Medulla oblongata (tissue), 1 donor: Measurements from ENCODE around the gene SENP3.
A peak's percentile ranks its signal among the peaks of the same experiment; 100 is the strongest.
"Not testable (repeated sequence)": the region's sequence is repeated elsewhere in the genome, so short reads cannot be mapped to it uniquely, and the experiment has no call there.

Source experiments
- DNase-seq: peaks from one replicate; pipeline ENCODE4 v3.0.0-alpha.2; 2015; ENCODE audit errors: extremely low spot score

SENP3 gene

DNA sequence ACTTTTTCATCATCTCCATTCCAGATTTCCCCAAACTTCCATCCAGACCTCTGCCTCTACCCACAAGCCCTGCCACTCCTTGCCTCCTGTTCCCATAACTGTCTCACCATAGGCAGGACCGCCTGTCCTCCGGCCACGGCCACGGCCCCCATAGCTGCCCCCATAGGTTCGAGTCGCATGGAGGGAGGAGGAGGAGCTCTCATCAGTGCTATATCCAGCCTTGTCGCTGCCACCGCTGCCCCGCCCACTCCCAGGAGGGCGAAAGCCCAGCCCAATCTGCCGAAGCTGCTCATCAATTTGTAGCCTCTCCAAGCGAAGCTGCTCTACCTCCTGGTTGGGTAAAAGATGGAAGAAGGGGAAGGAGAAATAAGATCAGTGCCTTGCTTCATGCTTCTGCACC, 31.6 kb downstream of the SENP3 start:
- no peak for DNase-seq

DNA sequence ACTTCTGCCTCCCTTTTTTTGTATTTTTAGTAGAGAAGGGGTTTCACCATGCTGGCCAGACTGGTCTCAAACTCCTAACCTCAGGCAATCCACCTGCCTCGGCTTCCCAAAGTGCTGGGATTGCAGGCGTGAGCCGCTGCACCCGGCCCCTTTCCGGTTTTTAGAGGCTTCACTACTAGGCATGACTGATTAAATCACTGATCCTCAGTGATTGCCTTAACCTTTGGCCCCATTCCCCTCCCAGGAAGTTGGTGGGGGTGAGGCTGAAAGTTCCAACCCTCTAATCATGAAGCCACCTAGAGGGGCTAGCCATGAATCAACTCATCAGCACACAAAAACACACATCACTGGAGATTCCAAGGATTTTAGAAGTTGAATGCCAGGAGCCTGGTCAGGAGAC, 35.8 kb downstream of the SENP3 start:
- DNase-seq: not testable (repeated sequence)

DNA sequence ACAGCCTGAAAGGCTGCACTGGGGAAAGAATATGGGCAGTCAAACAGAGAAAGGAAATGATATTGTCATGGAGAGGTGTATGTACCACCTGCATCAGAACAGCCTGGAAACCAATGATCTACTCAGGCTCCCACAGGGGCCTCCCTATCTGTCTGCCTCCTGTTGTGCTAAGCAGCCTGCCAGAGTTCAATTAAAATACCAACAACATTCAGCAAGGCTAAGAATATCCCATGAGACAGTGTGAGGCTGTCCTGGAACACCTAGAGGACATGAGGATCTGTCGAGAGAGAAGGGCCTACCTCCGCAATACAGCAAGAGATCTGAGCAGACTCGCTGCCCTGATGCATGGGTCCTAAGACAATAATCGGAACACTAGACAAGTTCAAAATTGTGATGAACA, 44.6 kb downstream of the SENP3 start:
- no peak for DNase-seq

DNA sequence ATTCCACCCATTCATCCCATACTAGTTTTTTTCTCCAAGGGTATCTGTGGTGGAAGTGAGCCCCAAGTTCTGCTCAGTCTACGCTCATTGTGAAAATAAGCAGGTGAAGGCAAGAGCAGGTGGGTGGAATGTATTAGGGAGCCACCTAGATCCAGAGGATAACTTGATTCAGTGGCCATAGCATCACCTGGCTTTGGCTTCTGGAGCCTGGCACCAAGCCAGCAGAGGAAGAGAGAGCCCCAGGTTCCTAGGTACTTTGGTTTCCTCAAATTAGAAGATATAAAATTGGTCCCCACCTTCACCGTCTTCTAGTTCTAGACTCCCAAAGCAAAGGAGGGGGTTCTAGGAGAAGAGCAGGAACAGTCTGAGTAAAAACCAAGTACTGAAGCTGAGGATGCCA, 48.9 kb downstream of the SENP3 start:
- no peak for DNase-seq

DNA sequence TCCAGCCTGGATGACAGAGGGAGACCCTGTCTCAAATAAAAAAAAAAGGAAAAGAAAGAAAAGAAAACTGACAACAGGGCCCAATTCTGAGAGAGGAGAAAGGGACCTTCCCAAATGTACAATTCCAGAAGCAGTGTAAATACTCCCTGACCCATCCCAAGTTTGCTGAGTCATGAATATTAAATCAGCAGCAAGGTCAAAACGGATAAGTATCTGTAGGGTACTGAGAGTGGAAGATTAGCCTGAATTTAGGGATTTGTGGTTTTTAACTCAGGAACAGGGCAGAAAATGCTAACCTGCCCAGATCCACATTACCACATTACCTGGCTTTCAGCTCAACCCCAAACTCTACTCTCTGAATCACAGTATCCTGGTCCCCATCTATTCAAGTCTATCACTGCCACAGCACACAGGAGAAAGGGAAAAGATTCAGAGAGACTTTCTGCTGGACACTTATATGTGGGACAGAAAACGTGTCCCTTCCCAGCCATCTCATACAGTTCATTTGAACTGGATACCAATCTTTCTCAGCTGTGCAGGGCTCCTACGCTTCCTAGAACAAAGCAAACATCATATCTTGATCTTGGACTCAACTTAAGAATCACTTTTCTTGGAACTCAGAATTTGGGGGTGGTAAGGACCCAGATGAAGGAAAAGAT, 50.0 kb downstream of the SENP3 start:
- DNase-seq: no peak

DNA sequence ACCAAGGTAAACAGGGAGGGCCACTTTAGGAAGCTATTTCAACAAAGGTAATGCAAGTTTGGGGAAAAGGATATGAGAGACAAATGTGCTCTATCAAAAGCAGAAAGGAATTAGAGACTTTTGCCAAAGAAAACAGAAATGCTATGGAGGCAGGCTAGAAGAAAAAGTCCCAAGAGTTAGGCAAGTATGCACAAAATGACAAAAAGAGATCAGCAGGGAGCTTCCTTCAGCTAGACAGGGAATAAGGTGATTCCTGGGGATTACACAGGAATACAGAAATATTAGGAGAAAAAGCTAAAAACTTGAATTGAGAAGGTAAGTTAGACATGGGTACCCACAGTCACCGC, 50.5 kb downstream of the SENP3 start:
- DNase-seq: no peak

DNA sequence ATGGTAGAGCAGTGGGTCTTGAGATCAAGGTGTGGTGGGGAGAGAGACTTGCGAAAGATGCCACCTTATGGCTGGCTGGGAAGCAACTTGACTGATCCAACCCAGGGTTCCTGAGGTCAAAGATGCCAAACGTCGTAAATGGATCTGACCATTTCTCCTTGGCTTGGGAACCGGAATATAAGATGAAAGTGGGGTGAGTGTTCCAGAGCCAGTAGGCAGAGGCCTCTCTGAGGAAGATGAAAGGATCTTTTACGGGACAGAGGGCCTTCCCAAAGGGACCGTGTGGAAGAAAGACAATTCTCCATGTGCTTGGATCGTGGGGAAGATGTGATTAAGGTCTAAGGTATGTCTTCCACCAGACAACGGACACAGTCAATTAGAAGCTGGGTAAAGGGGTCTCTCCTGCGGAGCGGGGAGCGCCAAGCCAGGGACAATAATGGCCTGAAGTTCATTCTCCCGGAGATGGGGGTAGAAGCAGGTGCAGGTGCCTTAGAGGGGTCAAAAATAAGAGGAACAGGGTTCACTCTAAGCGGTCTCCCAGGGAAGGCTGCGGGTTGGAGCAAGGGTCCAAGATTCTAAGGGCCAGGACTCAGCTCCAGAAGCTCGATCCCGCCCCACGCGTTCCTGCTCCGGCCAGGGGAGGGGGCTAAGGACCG, 52.2 kb downstream of the SENP3 start:
- DNase-seq: no peak

DNA sequence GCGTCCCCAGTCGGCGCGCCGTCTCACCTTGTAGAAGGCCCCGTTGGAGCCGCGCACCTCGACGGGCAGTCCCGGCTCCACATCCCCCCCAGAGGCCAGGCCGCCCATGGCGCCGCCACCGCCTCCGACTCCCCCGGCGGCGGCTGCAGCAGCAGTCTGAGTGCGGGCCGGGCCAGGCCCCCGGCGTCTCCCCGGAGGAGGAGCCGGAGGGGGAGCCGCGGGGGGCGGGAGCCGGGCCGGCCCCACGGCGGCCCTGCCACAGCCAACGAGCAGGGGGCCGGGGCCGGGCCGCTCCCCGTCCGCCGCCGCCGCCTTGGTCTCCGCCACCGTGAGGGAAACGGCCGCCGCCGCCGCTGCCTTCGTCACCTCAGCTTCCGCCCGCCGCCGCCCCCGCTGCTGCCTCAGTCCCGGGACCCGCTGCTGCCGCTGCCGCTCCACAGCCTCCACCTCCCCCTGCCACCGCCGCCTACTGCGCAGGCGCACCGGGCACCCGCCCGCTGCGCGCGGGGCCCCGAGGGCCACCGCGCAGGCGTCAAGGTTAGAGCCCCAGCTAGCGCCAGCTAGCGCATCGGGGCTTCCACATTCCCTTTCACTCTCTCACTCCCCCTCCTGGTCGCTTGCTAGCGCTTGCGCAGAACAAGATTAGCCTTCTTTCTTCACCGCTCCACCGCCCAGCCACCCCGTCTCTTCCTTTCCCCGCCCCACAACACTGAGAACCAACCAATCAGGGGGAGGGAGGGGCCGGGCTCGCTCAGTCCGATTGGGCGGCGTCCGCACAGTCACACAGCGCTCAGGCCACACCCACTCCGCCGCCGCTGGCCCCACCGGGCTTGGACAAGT, 52.9 kb downstream of the SENP3 start, which contains the start of gene FXR2:
Gene FXR2 (minus strand): TSS at position 473 of the 840 bp plus-strand sequence. CDS start 365 bp downstream, at position 108.
- DNase-seq: peak; percentile 100

DNA sequence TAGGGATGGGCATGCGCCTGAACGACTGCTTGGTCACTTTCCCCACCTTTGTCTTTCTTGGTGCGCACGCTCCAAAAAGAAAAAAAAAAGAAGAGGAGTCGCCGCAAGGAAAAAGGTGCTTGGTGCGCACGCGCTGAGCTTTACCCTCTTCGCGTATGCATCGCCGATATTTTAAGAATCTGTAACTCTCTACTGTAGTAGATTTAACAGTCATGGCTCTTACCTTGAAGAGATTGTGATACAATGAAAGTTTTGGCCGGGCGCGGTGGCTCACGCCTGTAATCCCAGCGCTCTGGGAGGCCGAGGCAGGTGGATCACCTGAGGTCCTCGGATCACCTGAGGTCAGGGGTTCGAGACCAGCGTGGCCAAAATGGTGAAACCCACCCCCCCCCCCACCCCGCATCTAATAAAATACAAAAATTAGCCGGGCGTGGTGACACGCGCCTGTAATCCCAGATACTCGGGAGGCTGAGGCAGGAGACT, 53.6 kb downstream of the SENP3 start:
- no peak for DNase-seq

DNA sequence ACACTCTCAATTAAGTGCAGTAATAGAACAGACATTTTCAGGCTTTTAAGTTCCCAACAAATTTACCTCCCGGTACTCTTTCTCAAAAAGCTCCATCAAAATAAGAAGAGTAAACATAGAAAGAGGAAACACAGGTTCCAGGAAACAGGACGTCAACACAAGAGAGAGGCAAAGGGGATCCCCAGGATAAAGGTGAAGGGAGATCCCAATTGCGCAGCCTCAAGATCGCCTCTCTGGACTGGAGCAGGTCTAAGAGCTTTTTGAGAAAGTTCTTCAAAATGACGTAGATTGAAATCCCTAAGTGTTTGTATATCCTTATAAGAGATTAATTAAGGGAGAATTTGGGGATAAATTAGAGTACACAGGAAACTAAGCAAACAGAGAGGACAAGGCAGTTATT, 56.9 kb downstream of the SENP3 start:
- no peak for DNase-seq

DNA sequence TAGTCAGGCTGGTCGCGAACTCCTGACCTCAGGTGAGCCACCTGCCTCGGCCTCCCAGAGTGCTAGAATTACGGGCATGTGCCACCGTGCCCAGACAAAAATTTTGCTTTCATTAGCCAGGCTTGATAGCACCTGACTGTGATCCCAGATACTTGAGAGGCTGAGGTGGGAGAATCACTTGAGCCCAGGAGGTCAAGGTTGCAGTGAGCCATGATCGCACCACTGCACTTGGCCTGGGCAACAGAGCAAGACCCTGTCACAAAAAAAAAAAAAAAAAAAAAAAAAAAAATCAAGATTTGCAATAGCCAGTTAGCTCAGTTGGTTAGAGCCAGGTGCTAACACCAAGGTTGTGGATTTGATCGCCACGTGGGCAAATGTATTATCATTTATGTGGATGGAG, 59.1 kb downstream of the SENP3 start:
- DNase-seq: no peak
